CD4-positive, alpha-beta T cell treated with Interleukin-2 at 100 ng/mL for 4 hours (primary cell): ENCODE results near the gene MELTF.
A peak's percentile ranks its signal among the peaks of the same experiment; 100 is the strongest.

Experiments
- DNase-seq: peaks from one replicate; pipeline ENCODE4 v3.0.0-alpha.2; 2020; ENCODE audit warnings: low spot score

Gene MELTF

GRCh38 chr3:196968233-196969133 lies 61.1 kb downstream of the MELTF start, which contains the start of gene PIGZ:
Gene PIGZ (minus strand): TSS chr3:196968833. CDS start chr3:196952031, 16,802 bp downstream.
- peak; percentile 22 for DNase-seq

- no peak for DNase-seq
Observed at GRCh38 chr3:196967412-196968232, 62.0 kb downstream of the MELTF start.

DNA sequence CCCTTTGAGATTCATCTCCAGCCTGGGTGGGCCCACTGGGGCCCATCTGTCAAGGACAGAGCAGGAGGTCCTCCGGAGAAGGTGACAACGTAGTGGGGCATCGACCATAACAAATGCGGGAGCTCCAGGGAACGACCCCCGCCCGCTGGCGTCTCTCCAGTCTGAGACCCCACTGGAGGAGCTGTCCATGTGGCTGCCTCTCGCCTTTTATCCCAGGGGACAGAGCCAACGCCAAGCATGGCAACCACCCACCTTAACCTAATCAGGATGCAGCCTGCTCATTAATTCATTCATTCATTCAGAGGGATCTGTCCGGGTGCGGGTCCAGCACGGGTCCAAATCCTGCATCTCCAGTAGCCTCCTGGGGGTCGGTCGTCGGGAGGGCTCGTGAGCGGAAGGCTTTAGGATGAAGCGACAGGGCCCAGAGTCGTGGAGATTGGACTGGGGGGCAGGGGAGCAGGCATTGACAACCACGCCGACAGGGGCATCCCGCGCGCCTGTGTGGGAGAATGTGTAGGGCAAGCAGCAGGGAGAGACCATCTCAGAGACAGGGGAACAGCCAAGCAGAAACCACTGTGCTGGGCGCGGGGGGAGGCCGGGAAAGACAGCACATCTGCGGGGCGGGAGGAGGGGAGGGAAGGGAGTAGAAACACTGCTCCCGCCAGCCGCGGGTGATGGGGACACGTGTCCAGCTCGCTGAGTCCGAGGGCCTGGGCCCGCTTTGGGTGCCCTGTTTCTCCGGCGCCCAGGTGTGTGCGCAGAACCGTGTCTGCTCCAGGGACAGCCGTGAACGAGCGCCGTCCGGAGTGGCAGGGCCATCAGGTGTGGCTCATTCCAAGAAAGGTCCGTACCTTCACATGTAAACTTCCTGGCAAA lies 62.9 kb downstream of the MELTF start:
- DNase-seq: no peak

- DNase-seq: no peak
Observed at GRCh38 chr3:196965804-196966173, 63.8 kb downstream of the MELTF start.

DNA sequence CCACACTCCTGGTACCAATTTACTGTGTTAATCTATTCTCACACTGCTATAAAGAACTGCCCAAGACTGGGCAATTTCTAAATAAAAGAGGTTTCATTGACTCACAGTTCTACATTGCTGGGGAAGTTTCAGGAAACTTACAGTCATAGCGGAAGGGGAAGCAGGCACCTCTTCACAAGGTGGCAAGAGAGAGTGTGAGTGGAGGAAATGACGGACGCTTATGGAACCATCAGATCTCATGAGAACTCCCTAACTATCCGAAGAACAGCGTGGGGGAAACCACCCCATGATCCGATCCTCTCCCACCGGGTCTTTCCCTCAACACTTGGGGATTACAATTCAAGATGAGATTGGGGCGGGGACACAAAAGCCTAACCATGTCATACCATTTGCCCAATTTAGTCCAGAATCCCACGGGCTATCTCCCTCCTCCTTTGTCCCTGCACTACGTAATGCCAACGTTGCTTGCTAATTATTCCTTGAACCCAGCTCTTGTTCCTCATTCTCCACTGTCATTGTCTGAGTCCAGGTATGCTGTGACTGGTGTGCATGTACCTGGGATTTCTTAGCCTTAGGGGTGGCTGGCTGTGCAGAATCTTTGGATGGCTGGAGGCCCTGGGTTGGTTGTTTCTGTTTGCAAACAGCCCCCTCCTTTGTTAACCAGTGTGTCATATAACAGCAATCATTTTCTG lies 64.4 kb downstream of the MELTF start:
- DNase-seq: no peak

DNA sequence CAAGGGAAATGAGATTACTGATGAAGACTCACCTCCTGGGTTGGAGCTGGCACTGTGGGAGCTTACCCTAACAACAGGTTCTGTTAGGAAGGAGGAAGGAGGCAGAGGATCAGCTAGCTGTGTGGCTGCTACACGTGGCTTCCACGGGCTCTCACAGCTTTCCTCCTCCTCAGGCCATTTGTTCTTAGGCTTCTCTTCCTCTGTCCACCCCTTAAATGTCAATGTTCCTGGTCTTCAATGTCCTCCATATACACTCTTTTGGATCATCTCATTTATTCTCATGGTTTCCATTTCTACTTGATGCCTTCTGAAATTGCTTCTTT lies 66.0 kb downstream of the MELTF start:
- no peak for DNase-seq

DNA sequence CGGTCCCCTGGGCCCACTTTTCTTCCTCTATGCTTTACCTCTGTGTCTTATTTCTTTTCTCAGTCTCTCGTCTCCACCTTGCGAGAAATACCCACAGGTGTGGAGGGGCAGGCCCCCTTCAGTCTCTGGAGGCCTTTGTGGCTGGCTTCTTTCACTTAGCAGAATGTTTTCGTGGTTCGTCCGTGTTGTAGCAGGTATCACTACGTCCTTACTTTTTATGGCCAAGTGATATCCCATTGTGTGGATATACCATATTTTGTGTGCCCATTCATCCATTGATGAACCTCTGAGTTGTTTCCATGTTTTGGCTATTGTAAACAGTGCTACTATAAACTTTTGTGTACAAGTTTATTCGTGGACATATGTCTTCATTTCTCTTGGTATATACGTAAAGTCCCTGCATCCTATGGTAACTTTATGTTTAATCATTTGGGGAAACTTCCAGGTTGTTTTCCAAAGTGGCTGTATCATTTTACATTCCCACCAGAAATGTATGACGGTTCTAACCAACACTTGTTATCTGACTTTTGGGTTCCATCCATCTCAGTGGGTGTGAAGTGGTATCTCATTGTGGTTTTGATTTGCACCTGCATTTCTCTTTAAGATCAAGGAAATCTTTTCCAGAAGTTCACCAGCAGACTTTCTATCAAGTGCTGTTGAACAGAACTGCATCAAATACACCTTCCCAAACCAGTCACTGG lies 66.5 kb downstream of the MELTF start:
- DNase-seq: no peak

GRCh38 chr3:196962108-196962929 lies 67.3 kb downstream of the MELTF start:
- no peak for DNase-seq

DNA sequence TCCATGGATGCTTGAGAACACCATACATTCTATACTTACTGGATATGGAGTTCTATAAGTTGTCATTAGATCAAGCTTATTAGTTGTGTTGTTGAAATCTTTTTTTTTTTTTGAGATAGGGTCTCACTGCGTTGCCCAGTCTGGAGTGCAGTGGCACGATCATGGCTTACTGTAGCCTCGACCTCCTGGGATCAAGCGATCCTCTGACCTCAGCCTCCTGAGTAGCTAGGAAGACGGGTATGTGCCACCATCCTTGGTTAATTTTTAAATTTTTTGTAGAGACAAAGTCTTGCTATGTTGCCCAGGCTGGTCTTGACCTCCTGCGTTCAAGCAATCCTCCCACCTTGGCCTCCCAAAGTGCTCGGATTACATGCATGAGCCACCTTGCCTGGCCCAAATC lies 74.8 kb downstream of the MELTF start:
- no peak for DNase-seq
